Jurkat, Clone E6-1 (cell line): ENCODE results near the gene WNK4.

Experiments used
- DNase-seq: peaks from one replicate; pipeline ENCODE4 v3.0.0-alpha.2; 2011; ENCODE audit warnings: low read depth, low spot score
- H3K4me3 ChIP-seq: 2 replicates; pipeline ENCODE4 v1.5.1; 2011; ENCODE audit warnings: mild to moderate bottlenecking, low read length, control low read depth, moderate library complexity

Gene WNK4

GRCh38 chr17:42792545-42792944 lies 12.1 kb downstream of the WNK4 start:
- no peak for DNase-seq
- H3K4me3 ChIP-seq: no peak overlapping the region

GRCh38 chr17:42795061-42795460 lies 14.7 kb downstream of the WNK4 start:
- DNase-seq: no peak
- no peak overlapping the region for H3K4me3 ChIP-seq

- no peak overlapping the region for H3K4me3 ChIP-seq
- DNase-seq: no peak
Observed at GRCh38 chr17:42795465-42795864, 15.1 kb downstream of the WNK4 start.

DNA sequence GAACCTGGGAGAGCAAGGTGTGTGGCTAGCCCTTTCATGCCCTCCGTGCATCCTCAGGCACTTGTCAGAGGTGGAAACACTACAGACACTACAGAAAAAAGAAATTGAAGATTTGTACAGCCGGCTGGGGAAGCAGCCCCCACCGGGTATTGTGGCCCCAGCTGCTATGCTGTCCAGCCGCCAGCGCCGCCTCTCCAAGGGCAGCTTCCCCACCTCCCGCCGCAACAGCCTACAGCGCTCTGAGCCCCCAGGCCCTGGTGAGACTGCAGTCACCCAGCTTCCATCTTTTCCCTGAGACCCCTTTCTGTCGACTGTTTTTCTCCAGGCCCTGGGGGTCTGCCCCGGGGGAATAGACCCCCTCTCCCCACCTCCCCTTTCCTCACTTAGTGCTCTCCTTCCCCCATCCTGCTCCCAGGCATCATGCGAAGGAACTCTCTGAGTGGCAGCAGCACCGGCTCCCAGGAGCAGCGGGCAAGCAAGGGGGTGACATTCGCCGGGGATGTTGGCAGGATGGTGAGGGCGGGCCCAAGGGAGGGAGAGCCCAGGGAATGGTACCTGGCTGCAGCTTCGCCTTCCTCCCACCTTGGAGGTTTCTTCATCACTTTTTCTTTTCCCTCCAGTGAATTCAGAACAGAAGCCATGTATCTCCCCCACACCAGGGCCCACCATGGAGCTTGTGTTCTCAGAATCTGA lies 15.8 kb downstream of the WNK4 start:
- DNase-seq: no peak
- no peak overlapping the region for H3K4me3 ChIP-seq

GRCh38 chr17:42797067-42798007 lies 16.9 kb downstream of the WNK4 start:
- no peak for DNase-seq
- peak overlapping the region; percentile 67 for H3K4me3 ChIP-seq

GRCh38 chr17:42798011-42798382 lies 17.6 kb downstream of the WNK4 start:
- no peak for DNase-seq

DNA sequence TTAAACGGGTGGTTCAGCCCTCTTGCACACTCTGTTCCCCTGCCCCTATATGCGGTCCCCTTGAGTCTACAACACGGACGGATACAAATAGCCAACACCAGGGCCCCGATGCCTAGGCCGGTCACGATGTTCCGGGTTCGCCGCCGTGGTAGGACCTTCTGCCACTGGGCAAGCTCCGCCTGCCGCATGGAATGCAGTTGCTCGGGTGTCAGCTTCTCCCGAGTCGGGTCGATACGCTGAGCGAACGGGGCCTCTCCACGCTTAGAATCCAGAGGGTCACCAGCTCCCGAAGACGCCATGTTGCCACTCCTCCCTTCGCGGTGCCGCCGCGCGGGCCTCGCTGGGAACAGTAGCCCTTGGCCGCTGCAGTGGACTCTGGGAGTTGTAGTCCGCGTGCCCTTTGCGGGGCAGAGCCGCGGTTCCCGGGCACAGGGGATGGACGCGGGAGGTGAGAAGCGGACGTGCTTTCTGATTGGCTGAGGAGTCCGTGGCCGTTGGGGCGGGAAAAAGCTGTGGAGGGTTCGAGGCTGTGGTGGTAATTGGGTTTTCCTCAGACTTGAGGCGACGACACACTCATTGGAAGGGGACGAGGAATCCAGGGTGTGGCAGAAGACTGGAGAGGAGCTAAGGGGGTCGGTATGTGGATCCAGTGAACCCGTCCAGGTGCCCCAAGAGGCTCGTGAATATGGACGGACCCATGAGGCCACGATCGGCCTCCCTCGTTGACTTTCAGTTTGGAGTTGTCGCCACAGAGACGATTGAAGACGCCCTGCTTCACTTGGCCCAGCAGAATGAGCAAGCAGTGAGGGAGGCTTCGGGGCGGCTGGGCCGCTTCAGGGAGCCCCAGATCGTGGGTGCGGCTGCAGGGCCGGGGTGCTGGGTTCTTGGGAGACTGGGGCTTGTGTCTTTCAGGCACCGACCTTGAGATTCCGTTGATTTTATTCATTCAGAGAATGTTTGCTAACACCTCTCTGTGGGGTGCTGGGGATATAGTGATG lies 18.3 kb downstream of the WNK4 start, which contains the start of the genes CNTD1 and COA3:
Gene CNTD1 (plus strand): TSS at position 479 of the 998 bp plus-strand sequence. CDS start 207 bp downstream, at position 686.
Gene COA3 (minus strand): TSS at position 322 of the 998 bp plus-strand sequence. CDS start 23 bp downstream, at position 299.
- peak; percentile 49 for DNase-seq
- peak within 1 kb of the TSS; percentile 67 for H3K4me3 ChIP-seq

More at GRCh38 chr17:42798011-42798382, 17.6 kb downstream of the WNK4 start:
- peak overlapping the region; percentile 67 for H3K4me3 ChIP-seq

DNA sequence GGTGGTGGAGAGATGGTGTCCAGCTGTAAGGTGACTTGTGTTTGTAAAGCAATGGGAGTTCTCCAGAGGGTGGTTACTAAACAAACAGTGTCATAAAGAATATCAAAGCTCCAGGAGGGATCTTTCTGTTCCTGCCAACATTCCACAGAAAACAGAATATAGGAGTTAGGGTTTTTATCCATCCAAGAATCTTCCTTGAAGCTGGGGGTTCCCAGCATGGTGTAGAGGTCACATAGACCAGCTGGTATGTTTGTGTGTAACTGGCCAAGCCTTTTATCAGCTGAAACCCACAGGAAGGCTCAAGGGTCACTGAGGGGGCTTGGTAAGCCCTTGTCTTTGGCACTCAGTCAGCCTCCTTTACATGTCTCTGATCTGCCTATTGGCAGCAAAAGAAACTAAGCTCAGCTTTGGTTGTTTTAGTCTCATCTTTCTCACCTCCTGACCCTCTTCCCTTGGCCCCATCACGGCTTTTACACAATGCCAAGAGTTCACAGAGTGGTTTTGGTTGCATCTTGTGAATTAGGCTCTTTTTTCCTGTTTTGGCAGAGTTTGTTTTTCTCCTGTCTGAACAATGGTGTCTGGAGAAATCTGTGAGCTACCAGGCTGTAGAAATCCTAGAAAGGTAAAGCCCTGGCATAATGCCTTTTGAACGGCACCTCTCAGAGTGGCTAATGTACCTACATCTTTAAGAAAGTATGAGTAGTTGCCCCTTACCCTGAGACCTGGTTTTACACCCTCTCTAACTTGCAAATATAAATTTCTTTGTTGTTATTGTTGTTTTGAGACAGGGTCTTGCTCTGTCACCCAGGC lies 22.9 kb downstream of the WNK4 start:
- H3K4me3 ChIP-seq: no peak overlapping the region
- no peak for DNase-seq

DNA sequence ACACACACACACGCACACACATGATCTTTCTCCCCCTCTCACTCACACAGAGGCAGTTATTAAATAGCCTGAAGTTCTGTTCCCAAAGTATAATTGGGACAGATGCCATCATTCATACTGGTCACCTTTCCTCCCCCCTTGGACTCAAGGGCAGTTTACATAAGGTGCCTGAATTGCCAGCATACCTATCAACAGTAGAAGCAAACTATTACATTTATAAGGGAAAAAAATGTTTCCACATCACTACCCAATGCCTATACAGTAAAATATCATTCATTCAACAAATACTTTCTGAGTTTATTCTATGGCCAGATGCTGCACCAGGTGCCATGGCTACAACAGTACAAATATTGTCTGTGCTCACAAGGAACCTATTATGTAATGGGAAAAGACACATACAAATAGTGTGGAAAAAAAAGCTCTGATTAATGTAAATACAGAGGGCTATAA lies 24.5 kb downstream of the WNK4 start:
- no peak for DNase-seq
- H3K4me3 ChIP-seq: no peak overlapping the region

- H3K4me3 ChIP-seq: no peak overlapping the region
- no peak for DNase-seq
Observed at GRCh38 chr17:42806249-42806648, 25.8 kb downstream of the WNK4 start.

GRCh38 chr17:42809250-42809649 lies 28.8 kb downstream of the WNK4 start:
- DNase-seq: no peak
- no peak overlapping the region for H3K4me3 ChIP-seq

GRCh38 chr17:42814633-42815399 lies 34.4 kb downstream of the WNK4 start:
- no peak overlapping the region for H3K4me3 ChIP-seq
- DNase-seq: no peak

- no peak overlapping the region for H3K4me3 ChIP-seq
- no peak for DNase-seq
Observed at GRCh38 chr17:42817866-42818265, 37.5 kb downstream of the WNK4 start.

DNA sequence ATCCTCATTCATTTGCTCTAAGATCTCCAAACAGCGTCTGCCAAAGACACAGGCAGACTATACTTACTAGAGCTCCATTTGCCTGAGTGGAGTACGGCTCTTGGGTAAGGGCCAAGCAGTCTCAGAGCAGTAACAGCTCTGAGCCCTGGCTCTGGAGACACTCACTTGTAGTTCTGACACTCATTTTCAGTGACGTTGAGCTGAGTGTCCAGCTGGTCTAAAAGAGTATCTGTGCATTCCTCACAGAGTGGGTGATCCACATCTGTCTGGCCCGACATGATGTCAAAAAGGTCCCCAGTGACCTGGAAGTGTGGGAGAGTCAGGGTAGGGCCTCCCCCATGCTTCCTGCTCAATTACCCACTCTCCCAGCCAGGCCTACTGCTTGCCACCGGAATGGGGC lies 38.0 kb downstream of the WNK4 start:
- no peak for DNase-seq
- H3K4me3 ChIP-seq: no peak overlapping the region

GRCh38 chr17:42819939-42820535 lies 39.6 kb downstream of the WNK4 start:
- no peak overlapping the region for H3K4me3 ChIP-seq
- peak; percentile 47 for DNase-seq

- H3K4me3 ChIP-seq: no peak overlapping the region
- no peak for DNase-seq
Observed at GRCh38 chr17:42821176-42821575, 40.8 kb downstream of the WNK4 start.

DNA sequence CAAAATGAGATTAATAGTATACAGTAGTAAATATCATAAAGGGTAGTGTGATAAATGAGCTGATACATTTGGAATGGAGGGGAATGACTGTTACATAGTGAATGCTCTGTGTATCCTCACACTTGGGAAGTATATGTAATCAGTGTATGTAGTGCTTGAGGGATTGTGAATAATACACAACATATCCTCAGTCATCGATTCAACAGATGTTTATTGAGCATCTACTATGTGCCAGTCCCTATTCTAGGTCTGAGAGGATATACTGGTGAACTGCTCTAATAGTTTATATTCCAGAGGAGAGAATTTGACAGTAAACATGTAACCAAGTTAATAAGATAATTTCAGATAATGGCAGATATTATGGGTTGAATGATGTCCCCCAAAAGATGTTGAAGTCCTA lies 47.1 kb downstream of the WNK4 start:
- no peak overlapping the region for H3K4me3 ChIP-seq
- DNase-seq: no peak
